NCI-H2227 (cell line): Measurements from ENCODE around the gene FMO2.

ENCODE experiments used
- DNase-seq: peaks from one replicate; lab custom pipeline; 2025; ENCODE audit not compliant: unreplicated experiment; lab: John Stamatoyannopoulos, UW

Gene FMO2

GRCh38 chr1:171174560-171175294 is 10.4 kb upstream of the FMO2 start:
- DNase-seq, result no peak

GRCh38 chr1:171177261-171177660 is 7.8 kb upstream of the FMO2 start:
- DNase-seq, result no peak

GRCh38 chr1:171179318-171180227 is 5.5 kb upstream of the FMO2 start:
- DNase-seq, result no peak

GRCh38 chr1:171180670-171181069 is 4.4 kb upstream of the FMO2 start:
- no peak for DNase-seq

- peak; percentile 3 for DNase-seq
These were observed 3.5 kb downstream of the FMO2 start for GRCh38 chr1:171188388-171189266.

- DNase-seq, result no peak
These were observed 6.9 kb downstream of the FMO2 start for GRCh38 chr1:171191992-171192391.

GRCh38 chr1:171195767-171196166 is 10.7 kb downstream of the FMO2 start:
- no peak for DNase-seq

GRCh38 chr1:171196351-171196750 is 11.3 kb downstream of the FMO2 start:
- no peak for DNase-seq

- no peak for DNase-seq
These were observed 13.0 kb downstream of the FMO2 start for GRCh38 chr1:171198081-171198480.

GRCh38 chr1:171204296-171204695 is 19.2 kb downstream of the FMO2 start:
- no peak for DNase-seq

- DNase-seq, result no peak
These were observed 21.3 kb downstream of the FMO2 start for GRCh38 chr1:171206204-171206977.

- no peak for DNase-seq
These were observed 21.9 kb downstream of the FMO2 start for GRCh38 chr1:171206978-171207355.

- no peak for DNase-seq
These were observed 22.3 kb downstream of the FMO2 start for GRCh38 chr1:171207377-171207776.

- DNase-seq, result no peak
These were observed 25.3 kb downstream of the FMO2 start for GRCh38 chr1:171210355-171210754.

- DNase-seq, result no peak
These were observed 27.7 kb downstream of the FMO2 start for GRCh38 chr1:171212607-171213351.

- DNase-seq, result no peak
These were observed 28.7 kb downstream of the FMO2 start for GRCh38 chr1:171213559-171214454.

- DNase-seq, result no peak
These were observed 32.8 kb downstream of the FMO2 start for GRCh38 chr1:171217658-171218443.

- DNase-seq, result no peak
These were observed 33.6 kb downstream of the FMO2 start for GRCh38 chr1:171218661-171219060.
